Middle frontal gyrus (tissue), 1 donor: ENCODE results near the gene LPAR4.
"Not testable (repeated sequence)": the region's sequence is repeated elsewhere in the genome, so short reads cannot be mapped to it uniquely, and the experiment has no call there.

Experiments
- DNase-seq: peaks from one replicate; pipeline ENCODE4 v3.0.0-alpha.2; 2015; ENCODE audit warnings: low spot score; ENCODE audit errors: extremely low spot score

Gene LPAR4, protein sequence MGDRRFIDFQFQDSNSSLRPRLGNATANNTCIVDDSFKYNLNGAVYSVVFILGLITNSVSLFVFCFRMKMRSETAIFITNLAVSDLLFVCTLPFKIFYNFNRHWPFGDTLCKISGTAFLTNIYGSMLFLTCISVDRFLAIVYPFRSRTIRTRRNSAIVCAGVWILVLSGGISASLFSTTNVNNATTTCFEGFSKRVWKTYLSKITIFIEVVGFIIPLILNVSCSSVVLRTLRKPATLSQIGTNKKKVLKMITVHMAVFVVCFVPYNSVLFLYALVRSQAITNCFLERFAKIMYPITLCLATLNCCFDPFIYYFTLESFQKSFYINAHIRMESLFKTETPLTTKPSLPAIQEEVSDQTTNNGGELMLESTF

DNA sequence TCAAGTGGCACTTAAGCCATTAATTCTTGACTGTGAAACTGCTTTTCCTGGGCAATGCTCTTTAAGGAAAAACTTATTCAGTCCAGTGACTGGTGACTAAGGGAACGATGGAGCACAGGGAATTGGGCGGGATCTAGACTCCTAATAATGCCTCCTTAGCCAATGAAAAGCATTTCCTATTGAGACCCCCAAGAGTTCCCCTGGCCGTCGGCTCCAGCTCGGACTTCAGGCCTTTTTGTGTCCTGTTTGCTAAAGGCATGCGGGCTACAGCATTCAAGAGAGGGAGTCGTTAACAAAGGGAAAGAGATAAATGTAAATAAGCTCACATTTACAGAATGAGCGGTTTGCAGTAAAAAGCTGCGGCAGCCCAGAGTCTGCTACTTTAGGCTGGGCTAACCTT, at the start of gene LPAR4:
TSS of gene LPAR4 (plus strand) at position 232 of the 400 bp plus-strand sequence. CDS start 7,150 bp downstream, outside the sequence.
- DNase-seq, result no peak

DNA sequence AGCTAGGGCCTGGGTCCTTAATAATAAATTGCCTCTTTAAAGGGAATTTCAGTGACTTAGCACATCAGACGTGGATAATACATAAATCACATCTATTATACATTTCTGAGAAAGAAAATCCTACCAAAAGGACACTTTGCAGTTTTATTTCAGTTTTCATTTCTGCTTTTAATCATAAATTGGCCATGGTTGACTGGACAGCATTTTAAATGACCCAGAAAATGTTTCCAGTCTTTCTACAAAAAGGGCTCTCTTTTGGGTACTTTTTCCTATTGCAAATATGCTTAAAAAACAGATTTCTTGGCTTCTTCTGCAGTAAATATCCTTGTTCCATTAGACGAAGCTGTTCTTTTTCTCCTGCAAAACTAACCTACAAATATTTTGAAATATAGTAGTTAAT, 41.4 kb upstream of the LPAR4 start:
- no peak for DNase-seq

DNA sequence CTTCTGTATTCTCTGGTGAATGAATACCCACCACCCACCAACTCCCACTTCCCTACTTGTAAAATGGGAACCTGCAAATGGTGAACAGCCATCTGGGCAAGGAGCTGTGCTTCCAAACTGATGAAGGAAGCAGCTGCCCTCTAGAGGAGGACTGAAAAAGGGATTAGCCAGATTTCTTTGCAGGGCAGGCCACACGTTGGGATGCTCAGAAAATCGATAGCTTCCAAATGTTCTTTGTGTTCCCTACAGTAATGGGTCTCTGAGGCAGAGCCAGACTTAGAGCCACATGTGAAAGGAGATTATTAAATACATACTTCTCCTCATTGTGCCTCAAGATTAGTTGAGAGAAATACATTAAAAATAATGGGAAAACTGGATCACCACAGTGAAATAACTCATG, 39.3 kb upstream of the LPAR4 start:
- no peak for DNase-seq

DNA sequence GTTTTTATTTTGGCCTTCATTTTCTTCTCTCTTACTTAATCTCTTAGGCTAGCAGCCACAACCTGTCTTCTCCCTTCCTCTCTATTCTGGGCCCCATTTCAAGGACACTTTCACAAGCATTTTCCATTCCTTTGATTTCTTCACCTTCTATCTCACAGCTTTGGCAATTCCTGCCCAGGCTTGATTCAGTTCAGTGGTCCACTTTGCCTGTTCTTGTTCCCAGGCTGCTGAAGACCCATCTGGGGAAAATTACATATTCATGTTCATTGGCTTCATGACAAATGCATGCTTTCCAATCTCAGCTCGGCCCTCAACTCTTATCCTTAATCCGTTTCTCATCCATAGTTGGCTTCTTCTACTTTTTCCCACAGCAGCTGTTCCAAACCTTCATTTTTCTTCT, 38.7 kb upstream of the LPAR4 start:
- DNase-seq, result no peak

DNA sequence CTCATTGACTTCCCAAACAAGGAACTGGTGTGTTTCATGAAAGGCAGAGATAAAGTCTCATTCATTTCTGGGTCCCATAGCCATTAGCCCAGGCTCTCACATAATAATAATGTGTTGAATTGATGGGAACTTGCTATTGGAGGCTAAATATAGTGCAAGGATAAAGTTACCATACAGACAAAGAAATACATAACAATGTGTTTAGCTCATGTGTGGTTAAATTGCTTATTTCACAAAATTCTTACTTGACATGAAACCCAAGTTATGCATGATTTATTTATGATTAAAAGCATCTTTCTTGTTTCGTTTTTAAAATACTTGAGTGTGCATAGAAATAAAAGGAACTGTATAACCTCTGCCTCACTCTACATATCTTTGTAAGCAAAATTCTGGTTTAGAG, 37.3 kb upstream of the LPAR4 start:
- DNase-seq, result no peak

DNA sequence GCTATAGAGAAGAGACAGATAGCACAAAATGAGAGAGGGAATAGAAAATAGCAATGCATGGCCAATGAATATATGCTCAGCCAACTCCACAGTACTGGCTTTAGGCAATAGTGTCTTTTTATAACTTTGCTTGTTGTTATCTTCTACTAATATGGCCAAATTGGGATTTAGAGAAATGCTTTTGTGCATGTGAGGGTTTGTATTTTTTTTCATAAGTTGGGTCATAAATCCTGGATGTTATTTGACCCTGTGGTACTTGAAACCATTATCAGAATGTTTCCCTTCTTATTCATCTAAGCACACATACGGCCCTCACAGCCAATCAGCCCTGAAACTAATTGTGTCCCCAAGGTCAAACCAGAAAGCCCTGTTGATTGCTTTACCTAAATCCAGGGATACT, 35.2 kb upstream of the LPAR4 start:
- DNase-seq, result no peak

DNA sequence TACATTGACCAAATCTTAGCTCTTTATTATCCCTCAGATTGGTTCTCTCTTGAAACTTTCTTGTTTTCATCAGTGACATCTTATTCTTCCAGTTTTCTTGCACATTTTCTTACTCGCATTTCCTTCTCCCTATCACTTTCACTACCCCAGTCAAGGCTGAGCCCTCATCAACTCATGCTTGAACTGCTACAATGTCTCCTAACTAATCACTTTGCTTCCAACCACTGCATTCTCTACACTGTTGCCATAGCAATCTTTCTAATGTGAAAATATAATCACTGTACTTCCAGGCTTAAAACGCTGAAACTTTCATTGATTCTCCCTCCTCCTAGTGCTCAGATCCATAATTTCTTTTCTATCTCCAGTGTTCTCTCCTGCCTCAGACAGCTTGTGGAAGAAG, 22.2 kb upstream of the LPAR4 start:
- DNase-seq, result no peak

DNA sequence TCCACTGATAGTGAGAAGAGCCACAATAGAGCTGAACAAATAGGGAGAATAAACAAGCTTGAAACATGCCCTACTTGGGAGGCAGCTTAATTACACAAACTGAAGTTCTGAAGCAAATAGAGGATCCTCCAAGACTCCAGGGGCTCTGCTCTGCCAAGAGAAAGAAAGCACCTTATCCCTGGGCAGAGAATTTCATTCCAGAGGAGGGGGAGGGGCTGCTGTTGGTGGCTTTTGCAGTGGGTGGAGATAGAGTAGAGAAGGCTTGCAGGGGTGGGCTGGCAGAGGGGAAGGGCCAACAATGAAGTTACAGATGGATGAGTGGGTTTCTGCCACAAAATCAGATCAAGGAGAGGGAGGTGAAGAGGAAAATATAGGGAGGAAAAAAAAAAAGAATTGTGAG, 1.0 kb upstream of the LPAR4 start:
- DNase-seq, result no peak

DNA sequence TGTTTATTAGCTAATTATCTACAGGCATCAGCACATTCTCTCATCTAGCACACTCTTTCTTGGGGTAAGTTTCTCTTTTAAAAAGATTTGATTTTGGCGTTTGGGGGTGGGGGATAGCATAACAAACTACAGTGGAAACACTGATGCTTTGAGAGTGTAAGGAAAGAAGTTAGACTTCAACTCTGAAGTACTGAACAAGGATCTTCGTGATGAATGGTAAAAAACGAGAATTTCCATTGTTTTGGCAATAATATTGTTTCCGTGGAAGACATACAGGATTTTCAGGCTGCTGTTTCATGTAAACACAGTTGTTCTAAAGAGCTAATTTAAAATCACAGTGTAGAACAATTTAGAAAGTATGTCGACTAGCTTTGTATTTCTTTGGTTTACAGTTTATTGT, 451 bp downstream of the LPAR4 start:
- no peak for DNase-seq

DNA sequence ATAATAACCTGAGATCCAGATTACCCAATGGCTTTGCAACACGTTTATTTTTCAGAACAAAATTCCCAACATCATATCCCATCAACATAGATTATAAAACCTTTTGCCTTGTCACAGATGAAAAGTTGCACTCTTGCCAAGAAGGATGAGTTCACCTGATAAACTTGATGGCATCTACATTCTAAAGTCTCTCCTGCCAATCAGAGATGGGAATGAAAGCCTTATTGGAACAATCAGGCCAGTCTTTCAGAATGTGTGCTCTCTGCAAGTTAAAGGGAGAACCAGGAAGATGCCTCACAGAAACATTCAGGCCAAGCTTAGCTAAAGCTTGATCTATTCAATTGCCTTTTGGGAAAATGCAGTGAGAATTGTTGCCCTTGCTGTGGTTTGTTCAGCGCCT, 1.3 kb downstream of the LPAR4 start:
- DNase-seq, result no peak

DNA sequence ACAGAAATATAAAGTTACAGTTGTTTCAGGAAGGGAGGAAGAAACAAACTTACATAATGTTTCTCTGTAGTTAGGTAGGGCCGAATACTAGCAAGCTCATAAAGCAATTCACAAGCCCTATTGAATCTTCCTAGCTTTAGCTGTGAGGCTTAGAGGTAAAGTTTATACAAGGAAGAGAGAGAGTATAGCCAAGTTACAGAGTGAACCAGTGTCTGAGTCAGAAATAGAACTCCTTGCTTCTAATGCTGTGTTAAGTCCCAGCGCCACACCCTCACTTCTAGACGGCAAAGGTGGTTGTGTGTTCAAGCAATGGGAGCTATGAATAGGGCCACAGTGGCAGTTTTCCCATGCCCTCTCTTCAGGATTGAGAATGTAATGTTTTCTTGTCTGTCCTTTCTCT, 6.1 kb downstream of the LPAR4 start:
- DNase-seq, result no peak

DNA sequence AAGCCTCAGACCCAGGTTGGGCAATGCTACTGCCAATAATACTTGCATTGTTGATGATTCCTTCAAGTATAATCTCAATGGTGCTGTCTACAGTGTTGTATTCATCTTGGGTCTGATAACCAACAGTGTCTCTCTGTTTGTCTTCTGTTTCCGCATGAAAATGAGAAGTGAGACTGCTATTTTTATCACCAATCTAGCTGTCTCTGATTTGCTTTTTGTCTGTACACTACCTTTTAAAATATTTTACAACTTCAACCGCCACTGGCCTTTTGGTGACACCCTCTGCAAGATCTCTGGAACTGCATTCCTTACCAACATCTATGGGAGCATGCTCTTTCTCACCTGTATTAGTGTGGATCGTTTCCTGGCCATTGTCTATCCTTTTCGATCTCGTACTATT, 7.4 kb downstream of the LPAR4 start:
- no peak for DNase-seq

DNA sequence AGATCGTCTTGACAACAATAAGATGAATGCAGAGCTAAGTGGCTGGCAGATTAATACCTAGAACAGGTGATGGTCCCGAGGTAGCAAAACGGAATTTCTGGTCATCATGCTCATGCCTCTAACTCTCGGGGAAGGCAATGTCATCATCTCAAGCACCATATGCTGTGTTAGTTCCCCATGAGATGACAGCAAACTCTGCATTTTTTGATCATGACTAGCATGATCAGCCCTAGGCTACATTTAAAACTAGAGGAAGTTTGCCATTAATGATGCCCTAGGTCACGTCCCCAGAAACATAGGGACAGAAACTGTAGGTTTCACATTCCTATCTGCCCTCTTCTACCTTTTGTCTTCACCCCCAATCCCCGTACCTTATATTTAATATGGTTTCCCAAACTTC, 11.6 kb downstream of the LPAR4 start:
- DNase-seq, result no peak

DNA sequence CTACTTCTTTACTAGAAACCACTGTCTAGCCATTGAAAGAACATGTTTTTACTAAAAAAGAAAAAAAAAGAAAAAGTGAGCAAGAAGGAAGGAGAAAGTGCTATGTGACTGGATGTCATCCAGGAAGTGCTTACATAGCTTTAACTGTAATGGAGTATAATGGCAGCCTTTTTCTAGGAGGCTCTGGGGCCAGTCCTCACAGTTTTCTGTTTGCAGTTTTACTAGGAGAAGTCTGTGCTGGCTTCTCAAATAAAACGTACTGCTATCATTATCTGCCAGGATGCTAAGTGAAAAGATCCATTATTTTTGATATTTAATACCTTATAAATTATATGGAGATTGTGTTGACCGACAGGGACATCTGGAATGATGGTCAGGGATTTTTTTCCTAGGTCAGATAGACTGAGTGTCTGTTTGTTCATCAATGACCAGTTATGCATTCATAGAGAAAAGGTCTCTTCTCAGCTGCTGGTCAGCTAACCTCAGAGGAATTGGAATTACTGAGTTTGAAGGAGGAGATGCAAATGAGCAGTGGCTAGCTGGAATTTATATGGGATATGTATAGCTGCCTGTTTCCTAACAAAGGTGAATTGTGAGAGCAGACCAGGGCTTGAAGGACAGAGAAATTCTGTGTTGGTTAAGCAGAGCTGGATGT, 21.7 kb downstream of the LPAR4 start:
- no peak for DNase-seq

DNA sequence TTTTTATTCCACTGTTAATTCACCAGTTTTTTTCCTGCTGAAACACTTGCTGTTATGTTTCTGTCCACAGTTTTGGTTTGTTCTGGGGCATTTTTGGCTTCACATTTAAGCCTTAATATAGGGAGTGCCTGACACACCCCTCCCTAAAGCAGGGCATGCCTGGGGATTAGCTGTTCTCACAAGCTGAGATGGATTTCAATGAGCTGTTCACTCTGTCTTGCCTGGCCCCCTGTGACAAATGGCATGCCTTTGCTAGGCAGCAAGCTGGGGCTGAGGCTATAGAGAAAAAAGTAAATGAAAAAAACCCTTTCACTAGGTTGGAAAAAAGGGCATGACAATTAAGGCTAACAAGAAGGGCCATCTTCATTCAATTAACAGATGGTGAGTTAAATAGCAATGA, 22.4 kb downstream of the LPAR4 start:
- DNase-seq, result no peak

DNA sequence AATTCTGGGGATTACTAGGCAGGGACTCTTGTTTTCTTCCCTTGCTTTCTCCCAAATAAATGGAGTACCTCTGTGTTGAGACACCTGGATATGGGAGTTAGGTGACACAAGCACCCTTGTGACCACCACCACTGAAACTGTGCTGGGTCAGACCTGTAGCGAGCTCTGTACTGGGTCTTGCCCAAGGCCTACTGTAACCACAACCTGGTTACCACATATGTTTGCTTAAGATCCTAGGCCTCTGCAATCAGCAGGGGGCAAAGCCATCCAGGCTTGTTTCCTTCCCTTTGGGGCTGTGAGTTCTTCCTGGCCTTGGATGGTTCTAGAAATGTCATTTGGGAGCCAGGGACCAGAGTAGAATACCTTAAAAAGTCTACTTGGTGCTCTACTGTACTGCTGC, 49.4 kb downstream of the LPAR4 start:
- DNase-seq, result no peak

DNA sequence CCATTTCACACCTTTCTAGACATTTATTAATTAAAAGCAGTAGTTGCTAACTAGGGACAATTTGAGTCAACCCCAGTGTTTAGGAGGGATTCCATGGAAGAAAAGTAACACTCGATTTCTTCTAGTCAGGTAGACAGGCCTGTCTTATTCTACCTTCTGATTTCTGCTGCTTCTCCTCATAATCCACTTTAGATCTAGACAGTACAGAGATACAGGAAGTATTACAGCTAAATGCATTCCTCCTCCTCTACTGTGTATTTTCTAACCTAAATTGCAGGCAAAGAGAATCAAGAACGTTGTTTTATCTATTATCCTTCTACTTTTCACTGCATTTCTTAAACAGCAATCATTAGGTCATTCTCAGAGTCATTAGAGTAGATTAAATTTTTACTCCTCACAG, 52.6 kb downstream of the LPAR4 start:
- DNase-seq, result no peak

DNA sequence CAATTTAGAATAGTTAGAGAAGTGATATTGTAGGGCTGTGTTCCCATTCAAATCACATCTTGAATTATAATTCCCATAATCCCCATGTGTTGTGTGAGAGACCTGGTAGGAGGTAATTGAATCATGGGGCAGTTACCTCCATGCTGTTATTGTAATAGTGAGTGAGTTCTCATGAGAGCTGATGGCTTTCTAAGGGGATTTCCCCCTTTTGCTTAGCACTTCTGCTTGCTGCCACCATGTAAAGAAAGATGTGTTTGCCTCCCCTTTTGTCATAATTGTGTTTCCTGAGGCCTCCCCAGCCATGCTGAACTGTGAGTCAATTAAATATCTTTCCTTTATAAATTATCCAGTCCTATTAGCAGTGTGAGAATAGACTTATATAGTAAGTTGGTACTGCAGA, 53.2 kb downstream of the LPAR4 start:
- no peak for DNase-seq

DNA sequence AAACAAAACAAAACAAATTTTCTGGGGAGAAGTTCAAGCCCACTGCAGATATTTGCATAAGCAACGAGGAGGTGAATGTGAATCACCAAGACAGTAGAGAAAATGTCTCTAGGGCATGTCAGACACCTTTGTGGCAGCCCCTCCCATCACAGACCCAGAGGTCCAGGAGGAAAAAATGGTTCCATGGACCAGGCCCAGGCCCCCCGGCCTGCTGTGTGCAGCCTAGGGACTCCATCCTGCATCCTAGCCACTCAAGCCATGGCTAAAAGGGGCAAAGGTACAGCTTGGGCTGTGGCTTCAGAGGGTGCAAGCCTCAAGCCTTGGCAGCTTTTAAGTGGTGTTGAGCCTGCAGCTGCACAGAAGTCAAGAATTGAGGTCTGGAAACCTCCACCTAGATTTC, 54.0 kb downstream of the LPAR4 start:
- DNase-seq, result no peak

DNA sequence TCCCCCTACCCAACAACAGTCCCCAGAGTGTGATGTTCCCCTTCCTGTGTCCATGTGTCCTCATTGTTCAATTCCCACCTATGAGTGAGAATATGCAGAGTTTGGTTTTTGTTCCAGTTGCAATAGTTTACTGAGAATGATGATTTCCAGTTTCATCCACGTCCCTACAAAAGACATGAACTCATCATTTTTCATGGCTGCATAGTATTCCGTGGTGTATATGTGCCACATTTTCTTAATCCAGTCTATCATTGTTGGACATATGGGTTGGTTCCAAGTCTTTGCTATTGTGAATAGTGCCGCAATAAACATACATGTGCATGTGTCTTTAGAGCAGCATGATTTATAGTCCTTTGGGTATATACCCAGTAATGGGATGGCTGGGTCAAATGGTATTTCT, 55.0 kb downstream of the LPAR4 start:
- DNase-seq, result not testable (repeated sequence)
